Loucy (cell line): Measurements from ENCODE around the gene RILPL2.
A peak's percentile ranks its signal among the peaks of the same experiment; 100 is the strongest.

Experiments used
- H2AFZ ChIP-seq: fragments of 200-600 bp; sonication (generic); 2 replicates; pipeline ENCODE4 v1.6.0; 2016; ENCODE audit warnings: antibody characterized with exemption, mild to moderate bottlenecking, low read length, moderate library complexity
- H3F3A ChIP-seq: fragments of 200-600 bp; 2 replicates; pipeline ENCODE4 v1.6.0; 2016; ENCODE audit warnings: antibody characterized with exemption, low read depth, mild to moderate bottlenecking
- H3K27me3 ChIP-seq: fragments of 200-600 bp; sonication (generic); 2 replicates; pipeline ENCODE4 v1.6.1; 2014; ENCODE audit warnings: low read length, mild to moderate bottlenecking; ENCODE audit not compliant: insufficient read depth, poor library complexity, severe bottlenecking
- H3K36me3 ChIP-seq: fragments of 200-600 bp; sonication (generic); 2 replicates; pipeline ENCODE4 v1.6.1; 2016; ENCODE audit warnings: low read length; ENCODE audit not compliant: insufficient read depth
- H3K4me1 ChIP-seq: fragments of 200-600 bp; sonication (generic); 2 replicates; pipeline ENCODE4 v1.5.1; 2014; ENCODE audit warnings: low read length, mild to moderate bottlenecking; ENCODE audit not compliant: insufficient read depth, poor library complexity, severe bottlenecking
- H3K4me2 ChIP-seq: fragments of 200-600 bp; sonication (generic); 2 replicates; pipeline ENCODE4 v1.6.0; 2014; ENCODE audit warnings: antibody characterized with exemption, low read length, low read depth, mild to moderate bottlenecking; ENCODE audit not compliant: poor library complexity, severe bottlenecking
- H3K4me3 ChIP-seq: fragments of 200-600 bp; sonication (generic); 2 replicates; pipeline ENCODE4 v1.5.1; 2014; ENCODE audit warnings: low read length, mild to moderate bottlenecking, mixed read lengths; ENCODE audit not compliant: poor library complexity, severe bottlenecking
- H3K79me2 ChIP-seq: fragments of 200-600 bp; sonication (generic); 2 replicates; pipeline ENCODE4 v1.6.1; 2014; ENCODE audit warnings: low read length; ENCODE audit not compliant: insufficient read depth
- H3K9ac ChIP-seq: fragments of 200-600 bp; sonication (generic); 2 replicates; pipeline ENCODE4 v1.6.0; 2014; ENCODE audit warnings: mild to moderate bottlenecking, low read depth, low read length, moderate library complexity; ENCODE audit not compliant: poor library complexity, severe bottlenecking
- H3K9me2 ChIP-seq: fragments of 200-600 bp; sonication (generic); replicated peaks from 2 replicates; pipeline ENCODE4 v1.6.1; 2016; ENCODE audit warnings: low read depth, low read length, mixed read lengths
- H3K9me3 ChIP-seq: fragments of 200-600 bp; sonication (generic); 2 replicates; pipeline ENCODE4 v1.6.1; 2014; ENCODE audit warnings: mild to moderate bottlenecking, antibody characterized with exemption, low read length, low read depth; ENCODE audit not compliant: insufficient read depth
- H4K20me1 ChIP-seq: fragments of 200-600 bp; sonication (generic); 2 replicates; pipeline ENCODE4 v1.6.0; 2014; ENCODE audit warnings: antibody characterized with exemption, low read length, mild to moderate bottlenecking; ENCODE audit not compliant: insufficient read depth, poor library complexity, severe bottlenecking
- CTCF ChIP-seq: fragments of 200-600 bp; sonication (generic); conservative IDR thresholded peaks from 2 replicates; pipeline ENCODE4 v1.5.1; 2014; ENCODE audit warnings: mild to moderate bottlenecking, antibody characterized with exemption, low read length
- EZH2phosphoT487 ChIP-seq: fragments of 200-600 bp; IDR thresholded peaks from 2 replicates; pipeline ENCODE4 v1.6.1; 2018; ENCODE audit warnings: antibody characterized with exemption, mild to moderate bottlenecking, moderate library complexity, borderline replicate concordance

RILPL2 gene

GRCh38 chr12:123389560-123390351 is 46.7 kb downstream of the RILPL2 start:
- Histone ChIP-seq H3K27me3 (no peaks in the 10 kb centered on the region), H3K36me3 (peaks cover 23% of the 10 kb centered on the region; the same call in 1 of the 2 replicates), H3F3A (no peaks in the 10 kb centered on the region), H2AFZ (no peak overlapping the region), H3K9me2 (no peaks in the 10 kb centered on the region), H3K4me1 (peaks cover 51% of the 10 kb centered on the region), H4K20me1 (peaks cover 15% of the 10 kb centered on the region), H3K79me2 (peaks cover 74% of the 10 kb centered on the region), H3K9me3 (no peaks in the 10 kb centered on the region), H3K9ac (peak overlapping the region; percentile 69), H3K4me3 (peak overlapping the region; percentile 74), H3K4me2 (peak overlapping the region; percentile 83)
- TF ChIP-seq EZH2phosphoT487 (no peak), CTCF (no peak)

GRCh38 chr12:123388951-123389559 is 47.4 kb downstream of the RILPL2 start:
- Histone ChIP-seq H3K27me3 (no peaks in the 10 kb centered on the region), H4K20me1 (peaks cover 15% of the 10 kb centered on the region), H3K36me3 (peaks cover 18% of the 10 kb centered on the region; the same call in 1 of the 2 replicates), H3K4me1 (peaks cover 53% of the 10 kb centered on the region), H2AFZ (no peak overlapping the region), H3K4me2 (peak overlapping the region; percentile 83), H3K4me3 (peak overlapping the region; percentile 74), H3F3A (no peaks in the 10 kb centered on the region), H3K9me2 (no peaks in the 10 kb centered on the region), H3K9me3 (no peaks in the 10 kb centered on the region), H3K79me2 (peaks cover 74% of the 10 kb centered on the region), H3K9ac (no peak overlapping the region)
- TF ChIP-seq CTCF (no peak), EZH2phosphoT487 (no peak)

GRCh38 chr12:123388177-123388950 is 48.1 kb downstream of the RILPL2 start:
- H3K4me2 ChIP-seq, result peak overlapping the region; percentile 89
- peak overlapping the region; percentile 77 for H3K9ac ChIP-seq
- peaks cover 15% of the 10 kb centered on the region for H4K20me1 ChIP-seq
- peak overlapping the region; percentile 88 for H3K4me3 ChIP-seq
- H2AFZ ChIP-seq, result peak overlapping the region; percentile 82
- peaks cover 74% of the 10 kb centered on the region for H3K79me2 ChIP-seq
- H3K36me3 ChIP-seq, result peaks cover 18% of the 10 kb centered on the region; the same call in 1 of the 2 replicates
- no peaks in the 10 kb centered on the region for H3F3A ChIP-seq
- TF ChIP-seq EZH2phosphoT487 (no peak), CTCF (no peak)
- H3K27me3 ChIP-seq, result no peaks in the 10 kb centered on the region
- H3K9me2 ChIP-seq, result no peaks in the 10 kb centered on the region
- H3K4me1 ChIP-seq, result peaks cover 56% of the 10 kb centered on the region
- no peaks in the 10 kb centered on the region for H3K9me3 ChIP-seq
